D721Med (cell line): Measurements from ENCODE around the gene TTC28.
"Not testable (repeated sequence)": the region's sequence is repeated elsewhere in the genome, so short reads cannot be mapped to it uniquely, and the experiment has no call there.

Source experiments
- DNase-seq: peaks from one replicate; pipeline ENCODE4 v3.0.0; 2011; ENCODE audit warnings: low spot score; ENCODE audit not compliant: insufficient read length
- FAIRE-seq: peaks from 2 replicates; lab custom pipeline; 2011; peaks lifted over from hg19 to GRCh38; lab: Jason Lieb, UNC
- TF ChIP-seq, protein P1 (sequence below): IDR thresholded peaks from 2 replicates; pipeline ENCODE4 v1.5.1; 2012; ENCODE audit warnings: mild to moderate bottlenecking, control low read depth; ENCODE audit not compliant: insufficient read depth; ENCODE audit errors: missing control alignments

Gene TTC28

DNA sequence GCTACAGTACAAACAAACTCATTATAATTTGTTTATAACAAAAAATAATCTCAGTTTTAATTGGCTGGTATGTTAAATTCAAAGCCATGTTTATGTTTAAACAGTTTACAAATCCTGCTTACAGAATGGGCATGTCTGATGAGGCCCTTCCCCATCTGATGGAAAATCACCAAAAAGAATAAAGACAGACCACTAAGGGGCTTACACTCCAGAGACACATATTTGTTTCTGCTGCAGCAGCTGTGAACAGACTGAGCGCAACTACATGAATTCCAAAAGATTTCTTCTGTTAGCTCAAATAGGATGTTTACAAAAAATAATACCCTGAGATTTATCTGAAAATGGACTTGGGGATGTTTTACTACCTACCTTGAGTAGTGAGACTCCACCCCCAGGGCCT, 585.9 kb downstream of the TTC28 start:
- TF ChIP-seq, protein P1, sequence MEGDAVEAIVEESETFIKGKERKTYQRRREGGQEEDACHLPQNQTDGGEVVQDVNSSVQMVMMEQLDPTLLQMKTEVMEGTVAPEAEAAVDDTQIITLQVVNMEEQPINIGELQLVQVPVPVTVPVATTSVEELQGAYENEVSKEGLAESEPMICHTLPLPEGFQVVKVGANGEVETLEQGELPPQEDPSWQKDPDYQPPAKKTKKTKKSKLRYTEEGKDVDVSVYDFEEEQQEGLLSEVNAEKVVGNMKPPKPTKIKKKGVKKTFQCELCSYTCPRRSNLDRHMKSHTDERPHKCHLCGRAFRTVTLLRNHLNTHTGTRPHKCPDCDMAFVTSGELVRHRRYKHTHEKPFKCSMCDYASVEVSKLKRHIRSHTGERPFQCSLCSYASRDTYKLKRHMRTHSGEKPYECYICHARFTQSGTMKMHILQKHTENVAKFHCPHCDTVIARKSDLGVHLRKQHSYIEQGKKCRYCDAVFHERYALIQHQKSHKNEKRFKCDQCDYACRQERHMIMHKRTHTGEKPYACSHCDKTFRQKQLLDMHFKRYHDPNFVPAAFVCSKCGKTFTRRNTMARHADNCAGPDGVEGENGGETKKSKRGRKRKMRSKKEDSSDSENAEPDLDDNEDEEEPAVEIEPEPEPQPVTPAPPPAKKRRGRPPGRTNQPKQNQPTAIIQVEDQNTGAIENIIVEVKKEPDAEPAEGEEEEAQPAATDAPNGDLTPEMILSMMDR, result no peak
- DNase-seq, result no peak
- no peak for FAIRE-seq

DNA sequence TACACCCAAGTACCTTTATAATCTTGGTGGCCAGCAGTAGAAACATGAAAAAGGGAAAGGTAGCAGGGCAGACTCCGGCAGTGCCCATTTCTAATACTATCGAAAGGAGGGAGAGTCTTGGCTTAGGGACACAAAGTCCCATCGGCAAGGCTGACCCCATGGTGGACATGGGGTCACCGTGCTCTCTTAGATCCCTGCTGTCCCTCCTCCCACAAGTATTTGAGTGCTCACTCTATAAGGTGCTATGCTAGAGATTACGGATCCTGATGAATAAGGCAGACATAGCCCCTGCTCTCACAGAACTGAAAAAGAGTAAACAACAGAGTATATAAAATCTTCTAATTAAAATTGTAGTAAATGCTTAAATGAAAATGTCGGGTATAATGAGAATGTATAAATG, 588.2 kb downstream of the TTC28 start:
- FAIRE-seq (no peak), DNase-seq (no peak)
- TF ChIP-seq, protein P1, result no peak

DNA sequence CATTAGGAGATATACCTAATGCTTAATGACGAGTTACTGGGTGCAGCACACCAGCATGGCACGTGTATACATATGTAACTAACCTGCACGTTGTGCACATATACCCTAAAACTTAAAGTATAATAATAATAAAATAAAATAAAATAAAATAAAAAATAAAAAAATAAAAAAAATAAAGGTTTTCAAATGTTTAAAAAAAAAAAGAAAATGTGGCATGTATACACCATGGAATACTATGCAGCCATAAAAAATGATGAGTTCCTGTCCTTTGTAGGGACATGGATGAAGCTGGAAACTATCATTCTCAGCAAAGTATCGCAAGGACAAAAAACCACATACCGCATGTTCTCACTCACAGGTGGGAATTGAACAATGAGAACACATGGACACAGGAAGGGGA, 590.1 kb downstream of the TTC28 start:
- not testable (repeated sequence) for DNase-seq, FAIRE-seq

DNA sequence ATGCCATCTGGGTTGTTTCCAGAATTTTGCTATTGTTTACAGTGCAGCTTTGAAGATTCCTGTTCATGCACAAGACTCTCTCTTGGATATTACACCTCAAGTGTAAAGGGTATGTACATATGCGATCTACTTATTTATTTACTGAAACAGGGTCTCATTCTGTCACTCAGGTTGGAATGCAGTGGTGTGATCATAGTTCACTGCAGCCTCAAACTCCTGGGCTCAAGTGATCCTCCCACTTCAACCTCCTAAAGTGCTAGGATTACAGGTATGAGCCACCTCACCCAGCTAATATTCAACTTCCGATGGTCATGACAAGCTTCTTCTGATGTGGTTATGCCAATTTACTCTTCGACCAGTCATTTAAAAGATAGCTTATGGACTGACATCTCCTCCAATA, 602.5 kb downstream of the TTC28 start:
- DNase-seq, result no peak
- FAIRE-seq, result no peak
- TF ChIP-seq, protein P1, result no peak

DNA sequence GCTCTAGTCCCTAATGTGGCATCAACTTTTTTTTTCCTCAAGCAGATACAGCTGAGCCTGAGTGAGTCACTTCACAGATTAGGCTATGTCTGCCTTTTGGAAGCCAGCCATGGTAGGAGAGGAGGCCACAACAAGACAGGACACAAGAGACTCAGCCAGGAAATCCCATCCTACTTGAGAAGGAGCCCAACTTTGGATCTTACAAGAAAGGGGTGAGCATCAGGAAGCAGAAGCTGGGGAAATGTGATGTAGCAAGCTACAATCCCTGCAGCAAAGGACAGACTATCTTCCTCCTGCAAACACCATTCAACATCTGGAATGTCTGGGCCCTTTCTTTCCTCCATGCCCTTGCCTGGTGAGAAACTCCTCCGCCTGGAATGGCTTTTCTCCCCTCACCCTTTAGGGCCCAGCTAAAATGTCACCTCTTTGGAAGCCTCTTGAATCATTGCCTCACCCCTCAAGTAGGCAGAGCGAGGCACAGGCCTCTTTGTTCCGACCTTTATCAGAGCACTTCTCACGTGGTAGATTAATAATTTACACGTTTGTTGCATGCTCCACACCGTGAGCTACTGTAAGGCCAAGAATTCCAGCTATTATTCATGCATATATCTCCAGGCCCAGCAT, 604.2 kb downstream of the TTC28 start:
- FAIRE-seq (no peak), DNase-seq (no peak)
- TF ChIP-seq, protein P1, result no peak

DNA sequence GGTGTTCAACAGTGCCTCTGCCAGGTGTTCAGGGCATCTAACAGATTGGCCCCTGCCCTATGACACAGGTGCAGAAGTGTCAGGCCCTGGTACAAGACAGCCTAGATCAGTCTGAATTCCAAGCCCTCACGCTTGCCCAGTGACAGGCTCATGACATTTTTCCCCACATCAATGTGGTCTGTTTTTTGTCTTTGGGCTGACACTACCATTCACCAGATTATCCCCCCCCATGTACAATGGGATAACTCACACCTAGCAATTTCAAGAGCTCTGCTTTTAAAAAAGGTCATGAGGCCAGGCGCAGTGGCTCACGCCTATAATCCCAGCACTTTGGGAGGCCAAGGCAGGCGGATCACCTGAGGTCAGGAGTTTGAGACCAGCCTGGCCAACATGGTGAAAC, 605.1 kb downstream of the TTC28 start:
- TF ChIP-seq, protein P1, result no peak
- DNase-seq (no peak), FAIRE-seq (no peak)

DNA sequence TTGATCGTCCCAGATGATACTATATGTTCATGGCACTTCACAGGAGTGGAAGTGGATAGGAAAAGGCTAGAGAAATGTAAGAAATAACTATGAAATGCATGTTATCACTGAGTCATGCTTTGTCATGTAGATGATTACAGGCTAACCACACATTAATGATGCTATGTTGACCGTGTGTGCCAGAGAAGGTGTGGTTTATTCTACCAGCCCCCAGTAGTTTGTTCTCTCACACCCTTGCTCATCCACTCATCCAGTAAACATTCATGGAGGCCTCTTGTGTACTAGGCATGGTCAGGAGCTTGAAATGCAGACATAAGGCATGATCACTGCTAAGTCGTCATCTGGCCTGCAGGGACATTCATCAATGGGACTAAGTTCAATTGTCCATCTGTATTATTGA, 607.6 kb downstream of the TTC28 start:
- no peak for DNase-seq
- TF ChIP-seq, protein P1, result no peak
- FAIRE-seq, result no peak

DNA sequence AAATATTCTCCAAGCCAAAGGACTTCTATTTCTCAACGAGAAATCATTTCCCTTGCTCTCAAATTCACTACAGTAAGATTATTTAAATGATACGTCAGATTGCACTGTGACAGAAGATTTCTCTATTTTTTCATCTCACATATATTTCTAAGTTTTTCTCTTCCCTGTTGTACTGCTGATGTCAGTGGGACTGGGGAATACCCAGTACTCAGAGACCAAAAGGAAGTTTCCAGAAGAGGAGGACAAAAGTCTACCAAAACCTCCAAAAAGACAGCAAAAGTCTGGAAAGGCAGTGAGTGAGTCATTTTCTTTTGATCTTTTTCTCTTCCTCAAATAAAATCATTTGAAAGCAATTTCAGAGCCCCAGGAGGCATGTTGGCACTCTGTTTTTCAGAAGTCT, 610.8 kb downstream of the TTC28 start:
- FAIRE-seq, result no peak
- TF ChIP-seq, protein P1, result no peak
- DNase-seq, result no peak
